Activated B cell treated with CpG ODN at 0.5 μM for 24 hours (primary cell): Measurements from ENCODE around the gene CYSTM1. TPM values are rescaled to one million over a fixed set of nuclear protein-coding genes. Genes with fewer than 3 reads are reported as not detected.

Experiments used
- ATAC-seq: fragments of 200-7000 bp; cut with Tn5 transposase; one replicate; pipeline ENCODE4 v1.10.0; 2021; ENCODE audit warnings: low read depth, mild to moderate bottlenecking, moderate library complexity
- CTCF ChIA-PET: fragments of 350-600 bp; sonication (Branson Sonifier 250); formaldehyde crosslinking; loops from one replicate; lab custom pipeline; 2021; ENCODE audit warnings: antibody characterized with exemption; lab: Charles Lee
- POLR2A ChIA-PET: fragments of 350-600 bp; sonication (Branson Sonifier 250); formaldehyde crosslinking; loops from one replicate; lab custom pipeline; 2021; ENCODE audit warnings: antibody characterized with exemption; lab: Charles Lee
- DNase-seq: peaks from one replicate; pipeline ENCODE4 v3.0.0; 2022
- H3K27ac Mint-ChIP-seq: one replicate; pipeline ENCODE4 v1.8.0; 2020; ENCODE audit warnings: mixed read lengths
- H3K27me3 Mint-ChIP-seq: one replicate; pipeline ENCODE4 v1.8.0; 2021; ENCODE audit warnings: mixed read lengths
- H3K36me3 Mint-ChIP-seq: one replicate; pipeline ENCODE4 v1.8.0; 2021; ENCODE audit warnings: low read depth, mixed read lengths
- H3K4me1 Mint-ChIP-seq: one replicate; pipeline ENCODE4 v1.8.0; 2021; ENCODE audit warnings: mixed read lengths
- H3K4me3 Mint-ChIP-seq: one replicate; pipeline ENCODE4 v1.8.0; 2020; ENCODE audit warnings: mild to moderate bottlenecking, mixed read lengths
- H3K9me3 Mint-ChIP-seq: one replicate; pipeline ENCODE4 v1.8.0; 2020; ENCODE audit warnings: mixed read lengths
- CTCF ChIP-seq: fragments of 200-600 bp; IDR thresholded peaks from one replicate; pipeline ENCODE4 v1.8.0; 2022; ENCODE audit warnings: antibody characterized with exemption, mild to moderate bottlenecking
- intact Hi-C: fragments of 100-400 bp; cut with micrococcal nuclease; formaldehyde crosslinking; loops from one replicate; pipeline ENCODE4 v1.15.1; 2024
- total RNA-seq: library from RNA; stranded (reverse); gene quantifications from 2 replicates; pipeline ENCODE4 v1.2.3, GENCODE V29; 2022

Gene CYSTM1
- total RNA-seq, 1 donor from 2014 or later: 20.1 TPM

- H3K4me3 Mint-ChIP-seq: no peak overlapping the region
- no peak for ATAC-seq
- POLR2A ChIA-PET: interaction anchor here (0.5 kb wide), 1 partner anchor 106 kb away, joined by 6 read pairs; no protein-coding TSS in a partner anchor
Observed at GRCh38 chr5:140245341-140245740, 70.4 kb downstream of the CYSTM1 start.

DNA sequence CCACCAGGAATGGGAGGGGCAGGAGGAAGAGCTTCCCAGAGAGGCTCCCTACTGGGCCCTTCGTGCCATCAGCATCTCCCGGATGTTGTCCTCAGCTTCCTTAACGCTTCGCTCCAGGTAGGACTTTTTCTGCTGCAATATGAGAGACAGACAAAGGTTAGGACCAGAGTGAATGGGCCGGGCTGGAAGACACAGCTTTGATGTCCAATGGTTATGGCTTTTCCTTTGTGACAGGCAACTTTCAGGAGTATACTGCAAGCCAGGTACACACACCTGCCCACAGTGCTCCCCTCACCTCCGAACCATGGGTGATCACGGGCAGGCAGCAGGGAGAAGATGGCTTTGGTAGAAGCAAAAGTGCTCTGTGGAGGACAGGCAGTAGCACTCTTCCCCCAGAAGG lies 70.9 kb downstream of the CYSTM1 start:
- intact Hi-C loops: loop anchor here (2.0 to 5.0 kb wide), 4 partner anchors 36 to 475 kb away; partner anchors contain the start of gene TMCO6
- Mint-ChIP-seq H3K4me3 (no peak overlapping the region), H3K27ac (no peak overlapping the region), H3K9me3 (no peaks in the 10 kb centered on the region), H3K36me3 (peaks cover 29% of the 10 kb centered on the region), H3K27me3 (no peaks in the 10 kb centered on the region), H3K4me1 (peaks cover 30% of the 10 kb centered on the region)
- ChIA-PET CTCF (interaction anchor here (2.9 to 9.4 kb wide), 3 partner anchors 10 to 103 kb away, joined by 6 to 347 read pairs (median 19); partner anchors contain the start of gene HBEGF), POLR2A (no interaction called here)
- DNase-seq (no peak), ATAC-seq (no peak)
- no peak for TF ChIP-seq CTCF

More at GRCh38 chr5:140245341-140245740, 70.4 kb downstream of the CYSTM1 start:
- Mint-ChIP-seq H3K27me3 (no peaks in the 10 kb centered on the region), H3K9me3 (no peaks in the 10 kb centered on the region), H3K4me1 (peaks cover 26% of the 10 kb centered on the region), H3K27ac (peak overlapping the region; percentile 26), H3K36me3 (peaks cover 26% of the 10 kb centered on the region)
- no peak for TF ChIP-seq CTCF
- DNase-seq: no peak
- CTCF ChIA-PET: interaction anchor here (1.0 to 9.4 kb wide), 6 partner anchors 11 to 114 kb away, joined by 4 to 347 read pairs (median 12); partner anchors contain the start of genes HBEGF and SLC4A9
- intact Hi-C loops: loop anchor here (2.0 to 5.0 kb wide), 4 partner anchors 37 to 475 kb away; partner anchors contain the start of gene TMCO6

GRCh38 chr5:140246378-140247122 lies 71.6 kb downstream of the CYSTM1 start:
- ChIA-PET POLR2A (interaction anchor here (0.5 to 0.7 kb wide), 2 partner anchors 100 to 1909 kb away, joined by 6 to 7 read pairs; partner anchors contain the start of gene HBEGF), CTCF (interaction anchor here (0.6 to 9.4 kb wide), 4 partner anchors 103 to 199 kb away, joined by 4 to 347 read pairs (median 10); partner anchors contain the start of gene HBEGF)
- ATAC-seq (no peak), DNase-seq (no peak)
- Mint-ChIP-seq H3K4me3 (no peak overlapping the region), H3K27ac (no peak overlapping the region), H3K27me3 (no peaks in the 10 kb centered on the region), H3K9me3 (no peaks in the 10 kb centered on the region), H3K36me3 (peaks cover 31% of the 10 kb centered on the region), H3K4me1 (peaks cover 34% of the 10 kb centered on the region)
- intact Hi-C loops: loop anchor here (5.0 kb wide), 1 partner anchor 36 kb away; no protein-coding TSS in a partner anchor
- no peak for TF ChIP-seq CTCF

DNA sequence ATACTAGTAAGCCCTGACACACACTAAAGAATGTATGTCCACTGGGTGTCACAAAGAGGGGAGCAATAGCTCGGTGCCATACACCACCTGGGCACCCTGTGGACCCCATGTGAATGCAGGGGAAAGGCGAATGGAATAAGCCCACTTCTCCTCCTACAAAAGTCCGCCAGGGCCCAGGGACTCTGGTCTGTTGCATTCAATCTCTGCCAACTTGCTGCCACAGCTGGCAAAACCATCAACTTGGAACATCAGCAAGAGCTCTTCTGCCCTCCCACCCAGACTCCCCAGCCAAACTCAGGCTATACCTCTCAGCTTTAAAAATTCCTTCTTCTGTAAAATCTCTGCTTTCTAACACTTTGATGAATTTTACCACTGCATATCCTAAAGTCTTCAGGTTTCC lies 73.4 kb downstream of the CYSTM1 start:
- TF ChIP-seq CTCF: no peak
- ChIA-PET POLR2A (no interaction called here), CTCF (interaction anchor here (1.0 to 1.8 kb wide), 3 partner anchors 9 to 104 kb away, joined by 3 to 14 read pairs (median 3); partner anchors contain the start of gene HBEGF)
- no peaks in the 10 kb centered on the region for H3K27me3 Mint-ChIP-seq
- no peak for DNase-seq
- no peaks in the 10 kb centered on the region for H3K9me3 Mint-ChIP-seq
- intact Hi-C loops: loop anchor here (5.0 kb wide), 1 partner anchor 34 kb away; no protein-coding TSS in a partner anchor
- H3K4me1 Mint-ChIP-seq: peaks cover 43% of the 10 kb centered on the region
- ATAC-seq: no peak
- no peak overlapping the region for H3K4me3 Mint-ChIP-seq
- H3K27ac Mint-ChIP-seq: no peak overlapping the region
- H3K36me3 Mint-ChIP-seq: peaks cover 31% of the 10 kb centered on the region

GRCh38 chr5:140249536-140249935 lies 74.5 kb downstream of the CYSTM1 start:
- intact Hi-C loops: loop anchor here (5.0 kb wide), 1 partner anchor 33 kb away; no protein-coding TSS in a partner anchor
- peaks cover 28% of the 10 kb centered on the region for H3K36me3 Mint-ChIP-seq
- ChIA-PET CTCF (interaction anchor here (1.1 kb wide), 1 partner anchor 97 kb away, joined by 3 read pairs; the partner anchor contains the start of gene HBEGF), POLR2A (no interaction called here)
- ATAC-seq (no peak), DNase-seq (no peak)
- H3K4me1 Mint-ChIP-seq: peaks cover 41% of the 10 kb centered on the region
- no peak overlapping the region for H3K4me3 Mint-ChIP-seq
- H3K27ac Mint-ChIP-seq: no peak overlapping the region
- H3K27me3 Mint-ChIP-seq: no peaks in the 10 kb centered on the region
- H3K9me3 Mint-ChIP-seq: no peaks in the 10 kb centered on the region
- TF ChIP-seq CTCF: no peak
